HCT116 (cell line): ENCODE measurements around the gene LLGL2.

ENCODE experiments used
- CEBPB ChIP-seq: IDR thresholded peaks from 2 replicates; pipeline ENCODE4 v1.6.1; 2012; ENCODE audit warnings: low read depth
- POLR2A ChIP-seq: IDR thresholded peaks from 2 replicates; pipeline ENCODE4 v1.7.0; 2011; ENCODE audit warnings: borderline replicate concordance; ENCODE audit not compliant: insufficient read depth, insufficient read length; ENCODE audit errors: extremely low read depth
- SP1 ChIP-seq: IDR thresholded peaks from 2 replicates; pipeline ENCODE4 v1.6.1; 2012; ENCODE audit warnings: low read depth
- TF ChIP-seq, protein P1 (sequence below), 3 experiments: fragments of 200-600 bp in 1 of 3; sonication (generic) in 1 of 3; IDR thresholded peaks in 2 of 3; conservative IDR thresholded peaks in 1 of 3; 2 replicates each; pipeline ENCODE4 v1.5.1; 2012 to 2017; ENCODE audit warnings: low read depth in 2 of 3, low read length in 2 of 3, antibody characterized with exemption in 1 of 3, borderline replicate concordance in 1 of 3, control low read depth in 1 of 3, mild to moderate bottlenecking in 1 of 3, mixed read lengths in 1 of 3, mixed run types in 1 of 3, moderate library complexity in 1 of 3; ENCODE audit not compliant: insufficient read depth in 1 of 3

DNA sequence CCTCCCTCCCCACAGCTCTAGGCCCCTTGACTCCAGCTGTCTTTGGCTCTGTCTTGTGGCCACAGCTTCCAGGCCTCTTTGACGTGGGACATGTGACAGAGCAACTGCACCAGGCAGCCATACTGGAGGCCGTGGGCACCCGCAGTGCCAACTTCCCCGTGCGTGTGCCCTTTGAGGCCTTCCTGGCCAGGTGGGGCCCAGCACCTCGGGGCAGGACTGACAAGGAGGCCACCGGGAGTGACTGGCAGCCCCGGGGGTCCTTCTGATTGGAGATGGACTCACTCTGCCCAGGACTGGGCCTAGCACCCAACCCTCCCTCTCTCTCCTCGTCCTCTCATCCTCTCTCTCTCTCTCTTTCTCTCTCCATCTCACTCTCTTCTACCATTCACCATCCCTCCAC lies 77.6 kb downstream of the LLGL2 start:
- TF ChIP-seq POLR2A (no peak), SP1 (no peak), CEBPB (no peak)
- TF ChIP-seq, protein P1, sequence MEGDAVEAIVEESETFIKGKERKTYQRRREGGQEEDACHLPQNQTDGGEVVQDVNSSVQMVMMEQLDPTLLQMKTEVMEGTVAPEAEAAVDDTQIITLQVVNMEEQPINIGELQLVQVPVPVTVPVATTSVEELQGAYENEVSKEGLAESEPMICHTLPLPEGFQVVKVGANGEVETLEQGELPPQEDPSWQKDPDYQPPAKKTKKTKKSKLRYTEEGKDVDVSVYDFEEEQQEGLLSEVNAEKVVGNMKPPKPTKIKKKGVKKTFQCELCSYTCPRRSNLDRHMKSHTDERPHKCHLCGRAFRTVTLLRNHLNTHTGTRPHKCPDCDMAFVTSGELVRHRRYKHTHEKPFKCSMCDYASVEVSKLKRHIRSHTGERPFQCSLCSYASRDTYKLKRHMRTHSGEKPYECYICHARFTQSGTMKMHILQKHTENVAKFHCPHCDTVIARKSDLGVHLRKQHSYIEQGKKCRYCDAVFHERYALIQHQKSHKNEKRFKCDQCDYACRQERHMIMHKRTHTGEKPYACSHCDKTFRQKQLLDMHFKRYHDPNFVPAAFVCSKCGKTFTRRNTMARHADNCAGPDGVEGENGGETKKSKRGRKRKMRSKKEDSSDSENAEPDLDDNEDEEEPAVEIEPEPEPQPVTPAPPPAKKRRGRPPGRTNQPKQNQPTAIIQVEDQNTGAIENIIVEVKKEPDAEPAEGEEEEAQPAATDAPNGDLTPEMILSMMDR (IDR thresholded peaks at IDR 0.05 in 2 of 3, conservative IDR thresholded peaks at IDR 0.05 in 1 of 3; ENCODE audit: borderline replicate concordance in 1 of 3, insufficient read depth in 1 of 3, low read depth in 2 of 3, low read length in 2 of 3): no peak
